Bronchial epithelial cell (primary cell): Measurements from ENCODE around the gene ITGA8. TPM values are rescaled to one million over a fixed set of nuclear protein-coding genes. Genes with fewer than 3 reads are reported as not detected.

Experiments
- DNase-seq: peaks from one replicate; pipeline ENCODE4 v3.0.0-alpha.2; 2010; ENCODE audit warnings: low read depth
- FAIRE-seq: peaks from 2 replicates; lab custom pipeline; 2011; peaks lifted over from hg19 to GRCh38; lab: Jason Lieb, UNC
- H3K27me3 ChIP-seq: 2 replicates; pipeline ENCODE4 v1.5.1; 2011; ENCODE audit warnings: low read length; ENCODE audit not compliant: control insufficient read depth, insufficient read depth
- H3K36me3 ChIP-seq: 2 replicates; pipeline ENCODE4 v1.5.1; 2011; ENCODE audit warnings: low read length; ENCODE audit not compliant: control insufficient read depth, insufficient read depth
- H3K4me3 ChIP-seq: 2 replicates; pipeline ENCODE4 v1.5.1; 2011; ENCODE audit warnings: mild to moderate bottlenecking, low read depth, low read length, control low read depth
- total RNA-seq: library from RNA; depleted of rRNA; stranded (reverse); fragments of >200 nt; gene quantifications from 2 replicates; pipeline ENCODE4 v1.2.1, GENCODE V29; 2014
- TF ChIP-seq, protein P1 (sequence below): IDR thresholded peaks from 2 replicates; pipeline ENCODE4 v1.5.1; 2011; ENCODE audit warnings: mild to moderate bottlenecking, moderate library complexity, low read length, control low read depth, inconsistent platforms; ENCODE audit not compliant: insufficient read depth, severe bottlenecking

Gene ITGA8
- total RNA-seq, 1 donor from 2014 or later = under 0.01 TPM

- Histone ChIP-seq H3K4me3 (no peak overlapping the region), H3K36me3 (no peaks in the 10 kb centered on the region), H3K27me3 (no peaks in the 10 kb centered on the region)
- DNase-seq (no peak), FAIRE-seq (no peak)
- TF ChIP-seq, protein P1, sequence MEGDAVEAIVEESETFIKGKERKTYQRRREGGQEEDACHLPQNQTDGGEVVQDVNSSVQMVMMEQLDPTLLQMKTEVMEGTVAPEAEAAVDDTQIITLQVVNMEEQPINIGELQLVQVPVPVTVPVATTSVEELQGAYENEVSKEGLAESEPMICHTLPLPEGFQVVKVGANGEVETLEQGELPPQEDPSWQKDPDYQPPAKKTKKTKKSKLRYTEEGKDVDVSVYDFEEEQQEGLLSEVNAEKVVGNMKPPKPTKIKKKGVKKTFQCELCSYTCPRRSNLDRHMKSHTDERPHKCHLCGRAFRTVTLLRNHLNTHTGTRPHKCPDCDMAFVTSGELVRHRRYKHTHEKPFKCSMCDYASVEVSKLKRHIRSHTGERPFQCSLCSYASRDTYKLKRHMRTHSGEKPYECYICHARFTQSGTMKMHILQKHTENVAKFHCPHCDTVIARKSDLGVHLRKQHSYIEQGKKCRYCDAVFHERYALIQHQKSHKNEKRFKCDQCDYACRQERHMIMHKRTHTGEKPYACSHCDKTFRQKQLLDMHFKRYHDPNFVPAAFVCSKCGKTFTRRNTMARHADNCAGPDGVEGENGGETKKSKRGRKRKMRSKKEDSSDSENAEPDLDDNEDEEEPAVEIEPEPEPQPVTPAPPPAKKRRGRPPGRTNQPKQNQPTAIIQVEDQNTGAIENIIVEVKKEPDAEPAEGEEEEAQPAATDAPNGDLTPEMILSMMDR = no peak
Measured at GRCh38 chr10:15545884-15546283, 173.8 kb downstream of the ITGA8 start.

DNA sequence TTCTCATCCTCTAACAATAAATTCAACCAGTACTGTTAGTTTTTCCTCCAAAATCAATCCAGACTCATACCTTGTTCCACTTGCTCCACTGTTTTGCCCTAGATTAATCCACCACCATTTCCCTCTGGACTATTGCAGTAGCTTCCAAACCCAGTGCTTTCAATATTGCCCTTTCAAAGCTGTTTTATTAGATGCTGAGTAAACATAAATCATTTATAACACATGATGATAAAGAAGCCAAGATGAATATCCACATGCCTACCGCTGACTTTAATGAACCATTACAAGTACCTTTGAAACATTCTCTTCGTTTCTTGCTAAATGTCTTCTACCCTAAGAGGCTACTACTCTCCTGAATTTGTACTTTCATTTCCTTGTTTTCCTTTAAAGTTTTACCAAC is 174.5 kb downstream of the ITGA8 start:
- TF ChIP-seq, protein P1 = no peak
- no peak overlapping the region for H3K4me3 ChIP-seq
- no peaks in the 10 kb centered on the region for H3K36me3 ChIP-seq
- FAIRE-seq = no peak
- no peaks in the 10 kb centered on the region for H3K27me3 ChIP-seq
- no peak for DNase-seq

DNA sequence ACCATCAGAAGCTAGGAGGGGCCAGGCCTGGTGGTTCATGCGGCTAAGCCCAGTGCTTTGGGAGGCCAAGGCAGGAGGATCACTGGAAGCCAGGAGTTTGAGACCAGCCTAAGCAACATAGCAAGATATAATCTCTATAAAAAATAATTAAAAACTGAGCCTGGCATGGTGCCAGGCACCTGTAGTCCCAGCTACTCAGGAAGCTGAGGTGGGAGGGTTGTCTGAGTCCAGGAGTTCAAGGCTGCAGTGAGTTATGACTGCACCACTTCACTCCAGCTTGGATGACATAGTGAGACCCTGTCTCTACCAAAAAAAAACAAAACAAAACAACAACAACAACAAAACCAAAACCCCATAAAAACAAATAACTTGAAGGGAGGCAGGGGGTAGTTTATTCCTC is 175.7 kb downstream of the ITGA8 start:
- TF ChIP-seq, protein P1 = no peak
- Histone ChIP-seq H3K36me3 (no peaks in the 10 kb centered on the region), H3K27me3 (no peaks in the 10 kb centered on the region), H3K4me3 (no peak overlapping the region)
- FAIRE-seq (no peak), DNase-seq (no peak)

- FAIRE-seq = no peak
- no peak for DNase-seq
- Histone ChIP-seq H3K27me3 (no peaks in the 10 kb centered on the region), H3K36me3 (no peaks in the 10 kb centered on the region), H3K4me3 (no peak overlapping the region)
- TF ChIP-seq, protein P1 = no peak
Measured at GRCh38 chr10:15542817-15543216, 176.9 kb downstream of the ITGA8 start.

DNA sequence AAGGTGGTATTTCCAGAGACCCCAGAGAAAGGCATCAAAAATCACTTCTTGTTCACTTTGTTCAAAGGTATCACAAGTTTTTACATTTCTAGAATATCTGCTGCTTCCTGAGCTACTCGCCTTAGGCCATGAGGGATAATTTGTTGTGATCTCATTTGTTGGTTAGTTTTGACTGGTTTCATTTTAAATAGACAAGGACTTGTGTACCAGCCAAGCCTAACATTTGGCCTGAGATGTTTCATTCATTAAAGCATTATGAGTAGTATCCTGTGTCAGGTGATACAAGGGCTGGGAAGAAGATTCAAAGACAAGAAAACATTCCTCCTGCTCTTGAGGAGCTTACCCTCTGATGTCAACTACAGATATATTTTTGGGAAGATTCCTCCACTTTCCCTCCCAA is 178.3 kb downstream of the ITGA8 start:
- FAIRE-seq = no peak
- H3K36me3 ChIP-seq = no peaks in the 10 kb centered on the region

GRCh38 chr10:15540727-15541126 is 179.0 kb downstream of the ITGA8 start:
- H3K36me3 ChIP-seq = no peaks in the 10 kb centered on the region
- FAIRE-seq = no peak
- DNase-seq = no peak

More for the DNA sequence above, 178.3 kb downstream of the ITGA8 start:
- TF ChIP-seq, protein P1 = no peak
- Histone ChIP-seq H3K27me3 (no peaks in the 10 kb centered on the region), H3K4me3 (no peak overlapping the region)
- DNase-seq = no peak

More at GRCh38 chr10:15540727-15541126, 179.0 kb downstream of the ITGA8 start:
- no peak overlapping the region for H3K4me3 ChIP-seq
- H3K27me3 ChIP-seq = no peaks in the 10 kb centered on the region
- TF ChIP-seq, protein P1 = no peak
